ENCODE measurements around the gene FER. TPM values are rescaled to one million over a fixed set of nuclear protein-coding genes. Genes with fewer than 3 reads are reported as not detected.

FER gene
- total RNA-seq, 2 experiments from 2014 or later = 9.4 to 10.0 TPM

- H3K9me2 ChIP-seq (ENCODE audit: insufficient read depth, low read length) = no peaks in the 10 kb centered on the region
- no peaks in the 10 kb centered on the region for H3K36me3 ChIP-seq (ENCODE audit: insufficient read depth, low read length)
- no peaks in the 10 kb centered on the region for H3K9me3 ChIP-seq (ENCODE audit: low read length)
- H2AFZ ChIP-seq (ENCODE audit: low read length) = no peak overlapping the region
- no peak overlapping the region for H3K27ac ChIP-seq (ENCODE audit: low read depth, low read length, poor library complexity, severe bottlenecking)
- no peaks in the 10 kb centered on the region for H3K4me1 ChIP-seq (ENCODE audit: insufficient read depth, low read length, poor library complexity, severe bottlenecking)
- H3K79me2 ChIP-seq (ENCODE audit: insufficient read depth, low read depth, low read length) = no peaks in the 10 kb centered on the region
- intact Hi-C loops (cut with micrococcal nuclease; ENCODE audit: unreplicated experiment) = no loop called here
- no peak overlapping the region for H3K4me2 ChIP-seq (ENCODE audit: low read length)
- no peak for TF ChIP-seq CTCF (conservative IDR thresholded peaks at IDR 0.05; ENCODE audit: low read length)
- no peak for TF ChIP-seq EZH2phosphoT487 (IDR thresholded peaks at IDR 0.05; ENCODE audit: borderline replicate concordance, low read depth, low read length)
- POLR2A ChIA-PET = no interaction called here
- CTCF ChIA-PET (ENCODE audit: unreplicated experiment) = no interaction called here
- H3K4me3 ChIP-seq (ENCODE audit: low read depth, low read length, poor library complexity, severe bottlenecking) = no peak overlapping the region
- DNase-seq (ENCODE audit: low spot score) = no peak
- BruUV-seq (replicated peaks) = no TSS peak
- no peaks in the 10 kb centered on the region for H4K20me1 ChIP-seq (ENCODE audit: insufficient read depth, low read length)
Observed at GRCh38 chr5:109180668-109181067, 433.0 kb downstream of the FER start.

GRCh38 chr5:109186759-109187158 lies 439.1 kb downstream of the FER start:
- H3K4me2 ChIP-seq (ENCODE audit: low read length) = no peak overlapping the region
- H3K4me1 ChIP-seq (ENCODE audit: insufficient read depth, low read length, poor library complexity, severe bottlenecking) = no peaks in the 10 kb centered on the region
- no peaks in the 10 kb centered on the region for H3K9me2 ChIP-seq (ENCODE audit: insufficient read depth, low read length)
- no peak overlapping the region for H2AFZ ChIP-seq (ENCODE audit: low read length)
- no peaks in the 10 kb centered on the region for H3K79me2 ChIP-seq (ENCODE audit: insufficient read depth, low read depth, low read length)
- BruUV-seq (replicated peaks) = no TSS peak
- TF ChIP-seq CTCF (conservative IDR thresholded peaks at IDR 0.05; ENCODE audit: low read length) (no peak), EZH2phosphoT487 (IDR thresholded peaks at IDR 0.05; ENCODE audit: borderline replicate concordance, low read depth, low read length) (no peak)
- no peak for DNase-seq (ENCODE audit: low spot score)
- POLR2A ChIA-PET = no interaction called here
- H3K36me3 ChIP-seq (ENCODE audit: insufficient read depth, low read length) = no peaks in the 10 kb centered on the region
- intact Hi-C loops (cut with micrococcal nuclease; ENCODE audit: unreplicated experiment) = no loop called here
- CTCF ChIA-PET (ENCODE audit: unreplicated experiment) = no interaction called here
- H3K9me3 ChIP-seq (ENCODE audit: low read length) = no peaks in the 10 kb centered on the region
- H3K4me3 ChIP-seq (ENCODE audit: low read depth, low read length, poor library complexity, severe bottlenecking) = no peak overlapping the region
- H3K27ac ChIP-seq (ENCODE audit: low read depth, low read length, poor library complexity, severe bottlenecking) = no peak overlapping the region
- H4K20me1 ChIP-seq (ENCODE audit: insufficient read depth, low read length) = no peaks in the 10 kb centered on the region

GRCh38 chr5:109191153-109191558 lies 443.5 kb downstream of the FER start:
- DNase-seq (ENCODE audit: low spot score) = no peak
- intact Hi-C loops (cut with micrococcal nuclease; ENCODE audit: unreplicated experiment) = no loop called here
- no peak overlapping the region for H3K4me2 ChIP-seq (ENCODE audit: low read length)
- H2AFZ ChIP-seq (ENCODE audit: low read length) = no peak overlapping the region
- no peak overlapping the region for H3K4me3 ChIP-seq (ENCODE audit: low read depth, low read length, poor library complexity, severe bottlenecking)
- H3K27ac ChIP-seq (ENCODE audit: low read depth, low read length, poor library complexity, severe bottlenecking) = no peak overlapping the region
- H3K9me3 ChIP-seq (ENCODE audit: low read length) = no peaks in the 10 kb centered on the region
- no peaks in the 10 kb centered on the region for H3K36me3 ChIP-seq (ENCODE audit: insufficient read depth, low read length)
- TF ChIP-seq EZH2phosphoT487 (IDR thresholded peaks at IDR 0.05; ENCODE audit: borderline replicate concordance, low read depth, low read length) (no peak), CTCF (conservative IDR thresholded peaks at IDR 0.05; ENCODE audit: low read length) (no peak)
- H3K79me2 ChIP-seq (ENCODE audit: insufficient read depth, low read depth, low read length) = no peaks in the 10 kb centered on the region
- CTCF ChIA-PET (ENCODE audit: unreplicated experiment) = no interaction called here
- no peaks in the 10 kb centered on the region for H4K20me1 ChIP-seq (ENCODE audit: insufficient read depth, low read length)
- H3K9me2 ChIP-seq (ENCODE audit: insufficient read depth, low read length) = no peaks in the 10 kb centered on the region
- POLR2A ChIA-PET = no interaction called here
- H3K4me1 ChIP-seq (ENCODE audit: insufficient read depth, low read length, poor library complexity, severe bottlenecking) = no peaks in the 10 kb centered on the region
- BruUV-seq (replicated peaks) = no TSS peak

All from OCI-LY7 (cell line).